Hepatic stellate cell (primary cell): ENCODE measurements around the gene STK24.
"Not testable (repeated sequence)": the region's sequence is repeated elsewhere in the genome, so short reads cannot be mapped to it uniquely, and the experiment has no call there.

Experiments used
- DNase-seq: peaks from one replicate; pipeline ENCODE4 v3.0.0; 2011; ENCODE audit warnings: low spot score

STK24 gene

GRCh38 chr13:98576963-98577835 lies at the start of gene STK24:
TSS of gene STK24 (minus strand) at chr13:98577107. CDS start at chr13:98576786, 321 bp downstream.
- peak; percentile 83 for DNase-seq

GRCh38 chr13:98626298-98626935 lies 49.5 kb upstream of the STK24 start:
- DNase-seq: no peak

- DNase-seq: not testable (repeated sequence)
Observed at GRCh38 chr13:98624589-98624988, 47.7 kb upstream of the STK24 start.

GRCh38 chr13:98622931-98623331 lies 46.0 kb upstream of the STK24 start:
- DNase-seq: peak; percentile 30

GRCh38 chr13:98619556-98619955 lies 42.6 kb upstream of the STK24 start:
- no peak for DNase-seq

- not testable (repeated sequence) for DNase-seq
Observed at GRCh38 chr13:98615595-98615994, 38.7 kb upstream of the STK24 start.

- no peak for DNase-seq
Observed at GRCh38 chr13:98613591-98613990, 36.7 kb upstream of the STK24 start.

- DNase-seq: no peak
Observed at GRCh38 chr13:98609756-98610155, 32.8 kb upstream of the STK24 start.

- DNase-seq: no peak
Observed at GRCh38 chr13:98606296-98606695, 29.4 kb upstream of the STK24 start.

GRCh38 chr13:98599502-98600328 lies 22.8 kb upstream of the STK24 start:
- peak; percentile 52 for DNase-seq

GRCh38 chr13:98598043-98598442 lies 21.1 kb upstream of the STK24 start:
- no peak for DNase-seq

- DNase-seq: no peak
Observed at GRCh38 chr13:98595134-98595533, 18.2 kb upstream of the STK24 start.

GRCh38 chr13:98592362-98592732 lies 15.4 kb upstream of the STK24 start:
- no peak for DNase-seq

- DNase-seq: no peak
Observed at GRCh38 chr13:98591721-98592361, 14.9 kb upstream of the STK24 start.

GRCh38 chr13:98590471-98590870 lies 13.6 kb upstream of the STK24 start:
- not testable (repeated sequence) for DNase-seq

GRCh38 chr13:98589516-98589915 lies 12.6 kb upstream of the STK24 start:
- DNase-seq: not testable (repeated sequence)

GRCh38 chr13:98586400-98587345 lies 9.8 kb upstream of the STK24 start:
- no peak for DNase-seq

GRCh38 chr13:98585946-98586345 lies 9.0 kb upstream of the STK24 start:
- DNase-seq: no peak

- no peak for DNase-seq
Observed at GRCh38 chr13:98585398-98585754, 8.5 kb upstream of the STK24 start.

- no peak for DNase-seq
Observed at GRCh38 chr13:98584668-98585397, 7.9 kb upstream of the STK24 start.
